ENCODE data around the gene XRRA1.

DNA sequence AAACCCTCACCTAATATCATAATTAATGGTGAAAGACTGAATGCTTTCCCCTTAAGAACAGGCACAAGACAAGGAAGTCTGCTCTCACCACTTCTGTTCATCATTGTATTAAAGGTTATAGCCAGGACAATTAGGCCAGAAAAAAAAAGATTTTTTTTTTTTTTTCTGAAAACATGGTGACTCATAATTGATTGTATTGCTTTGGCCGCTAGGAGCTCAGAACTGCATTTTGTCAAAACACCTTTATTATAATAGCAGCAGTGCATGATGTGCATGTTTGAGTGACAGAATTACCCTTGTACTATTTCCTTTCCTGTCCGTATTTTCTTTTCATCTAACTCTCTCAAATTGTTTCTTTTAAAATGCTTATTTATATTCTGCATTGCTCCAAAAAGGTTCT is 102.1 kb downstream of the XRRA1 start:
- TF ChIP-seq, protein P1, sequence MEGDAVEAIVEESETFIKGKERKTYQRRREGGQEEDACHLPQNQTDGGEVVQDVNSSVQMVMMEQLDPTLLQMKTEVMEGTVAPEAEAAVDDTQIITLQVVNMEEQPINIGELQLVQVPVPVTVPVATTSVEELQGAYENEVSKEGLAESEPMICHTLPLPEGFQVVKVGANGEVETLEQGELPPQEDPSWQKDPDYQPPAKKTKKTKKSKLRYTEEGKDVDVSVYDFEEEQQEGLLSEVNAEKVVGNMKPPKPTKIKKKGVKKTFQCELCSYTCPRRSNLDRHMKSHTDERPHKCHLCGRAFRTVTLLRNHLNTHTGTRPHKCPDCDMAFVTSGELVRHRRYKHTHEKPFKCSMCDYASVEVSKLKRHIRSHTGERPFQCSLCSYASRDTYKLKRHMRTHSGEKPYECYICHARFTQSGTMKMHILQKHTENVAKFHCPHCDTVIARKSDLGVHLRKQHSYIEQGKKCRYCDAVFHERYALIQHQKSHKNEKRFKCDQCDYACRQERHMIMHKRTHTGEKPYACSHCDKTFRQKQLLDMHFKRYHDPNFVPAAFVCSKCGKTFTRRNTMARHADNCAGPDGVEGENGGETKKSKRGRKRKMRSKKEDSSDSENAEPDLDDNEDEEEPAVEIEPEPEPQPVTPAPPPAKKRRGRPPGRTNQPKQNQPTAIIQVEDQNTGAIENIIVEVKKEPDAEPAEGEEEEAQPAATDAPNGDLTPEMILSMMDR (IDR thresholded peaks at IDR 0.05), result no peak
- no peak for TF ChIP-seq ZFX (IDR thresholded peaks at IDR 0.05; ENCODE audit: borderline replicate concordance)

All from 22Rv1 (cell line).